K562 (cell line): ENCODE measurements around the gene PPP2R5A. TPM values are rescaled to one million over a fixed set of nuclear protein-coding genes. Genes with fewer than 3 reads are reported as not detected.

ENCODE experiments used
- ARID2 ChIP-seq: fragments of 450-650 bp; IDR thresholded peaks from 2 replicates; pipeline ENCODE4 v1.6.1; 2017; ENCODE audit warnings: antibody characterized with exemption, mild to moderate bottlenecking
- DMBX1 ChIP-seq: fragments of 250-450 bp; sonication (Bioruptor Pico); IDR thresholded peaks from 2 replicates; pipeline ENCODE4 v1.8.0; 2022; ENCODE audit warnings: inconsistent platforms, mild to moderate bottlenecking, moderate library complexity, borderline replicate concordance
- E2F1 ChIP-seq: sonication (generic); formaldehyde crosslinking; IDR thresholded peaks from 2 replicates; pipeline ENCODE4 v1.8.1; 2023; ENCODE audit warnings: mild to moderate bottlenecking, missing genetic modification reagents, moderate library complexity
- FIP1L1 ChIP-seq: fragments of 200-400 bp; formaldehyde crosslinking; IDR thresholded peaks from 2 replicates; pipeline ENCODE4 v1.6.1; 2018; ENCODE audit warnings: mild to moderate bottlenecking, low read depth, low read length; ENCODE audit not compliant: poor library complexity, severe bottlenecking
- HDAC1 ChIP-seq, 2 experiments: fragments of 450-650 bp; IDR thresholded peaks; 2 replicates each; pipeline ENCODE4 v1.6.1; 2016 to 2017; ENCODE audit warnings: inconsistent platforms in 1 of 2, mild to moderate bottlenecking in 1 of 2, moderate library complexity in 1 of 2
- KAT7 ChIP-seq: sonication (generic); formaldehyde crosslinking; IDR thresholded peaks from 2 replicates; pipeline ENCODE4 v1.8.0; 2022; ENCODE audit warnings: missing genetic modification reagents, mild to moderate bottlenecking, borderline replicate concordance
- KDM2B ChIP-seq: fragments of 250-450 bp; sonication (Bioruptor Pico); IDR thresholded peaks from 2 replicates; pipeline ENCODE4 v1.8.0; 2021; ENCODE audit warnings: mild to moderate bottlenecking, moderate library complexity
- L3MBTL2 ChIP-seq: fragments of 450-650 bp; IDR thresholded peaks from 2 replicates; pipeline ENCODE4 v1.6.1; 2016; ENCODE audit warnings: mild to moderate bottlenecking, moderate library complexity
- MTA1 ChIP-seq: fragments of 450-650 bp; IDR thresholded peaks from 2 replicates; pipeline ENCODE4 v1.6.1; 2017; ENCODE audit warnings: borderline replicate concordance
- NR2C2 ChIP-seq, 2 experiments: fragments of 200-800 bp in 1 of 2; sonication (Bioruptor generic) in 1 of 2; sonication (generic) in 1 of 2; formaldehyde crosslinking in 1 of 2; IDR thresholded peaks; 2 replicates each; pipeline versions ENCODE4 v1.6.1 to v1.8.0; 2016 to 2022; ENCODE audit warnings: mild to moderate bottlenecking in 1 of 2, missing compliant biosample characterization in 1 of 2, missing genetic modification characterization in 1 of 2, missing genetic modification reagents in 1 of 2
- PHB2 ChIP-seq: fragments of 450-650 bp; IDR thresholded peaks from 2 replicates; pipeline ENCODE4 v1.6.1; 2017; ENCODE audit warnings: low read depth
- PPARD ChIP-seq: fragments of 250-450 bp; sonication (Bioruptor Pico); IDR thresholded peaks from 2 replicates; pipeline ENCODE4 v1.8.0; 2022; ENCODE audit warnings: inconsistent platforms, mild to moderate bottlenecking, moderate library complexity
- PTTG1 ChIP-seq: fragments of 450-650 bp; IDR thresholded peaks from 2 replicates; pipeline ENCODE4 v1.6.1; 2016; ENCODE audit warnings: low read depth, mild to moderate bottlenecking, missing genetic modification characterization, missing compliant biosample characterization
- RAD21 ChIP-seq, 2 experiments: fragments of 250-450 bp in 1 of 2; fragments of 450-650 bp in 1 of 2; sonication (Bioruptor Pico) in 1 of 2; formaldehyde crosslinking in 1 of 2; IDR thresholded peaks in 1 of 2; conservative IDR thresholded peaks in 1 of 2; 2 replicates each; pipeline versions ENCODE4 v1.4.0 to v1.8.0; 2020 to 2022; ENCODE audit warnings: mild to moderate bottlenecking in 2 of 2, moderate library complexity in 1 of 2
- RBM25 ChIP-seq: fragments of 200-400 bp; formaldehyde crosslinking; IDR thresholded peaks from 2 replicates; pipeline ENCODE4 v1.6.1; 2018; ENCODE audit warnings: low read length, low read depth, moderate library complexity; ENCODE audit not compliant: severe bottlenecking
- SAFB2 ChIP-seq: fragments of 200-400 bp; formaldehyde crosslinking; IDR thresholded peaks from 2 replicates; pipeline ENCODE4 v1.6.1; 2018; ENCODE audit warnings: borderline replicate concordance, low read length, low read depth, moderate library complexity; ENCODE audit not compliant: severe bottlenecking
- SPI1 ChIP-seq: IDR thresholded peaks from 2 replicates; pipeline ENCODE4 v1.6.1; 2011; ENCODE audit warnings: low read depth, low read length, control low read depth, borderline replicate concordance
- TBL1XR1 ChIP-seq, 2 experiments: IDR thresholded peaks; 2 replicates each; pipeline ENCODE4 v1.6.1; 2012; ENCODE audit warnings: improper control_type of control experiment in 2 of 2, low read length in 2 of 2, mild to moderate bottlenecking in 1 of 2
- U2AF1 ChIP-seq: fragments of 200-400 bp; formaldehyde crosslinking; optimal IDR thresholded peaks from 2 replicates; pipeline ENCODE3; 2017; ENCODE audit warnings: mild to moderate bottlenecking, low read depth, low read length, moderate library complexity
- VEZF1 ChIP-seq: fragments of 200-800 bp; sonication (Bioruptor generic); IDR thresholded peaks from 2 replicates; pipeline ENCODE4 v1.6.1; 2017; ENCODE audit warnings: missing genetic modification characterization, missing compliant biosample characterization
- ZBTB8A ChIP-seq: fragments of 450-650 bp; IDR thresholded peaks from 2 replicates; pipeline ENCODE4 v1.6.1; 2018; ENCODE audit warnings: mild to moderate bottlenecking, moderate library complexity; ENCODE audit not compliant: partially characterized antibody
- ZKSCAN8 ChIP-seq: fragments of 200-800 bp; sonication (Bioruptor generic); IDR thresholded peaks from 2 replicates; pipeline ENCODE4 v1.6.1; 2016; ENCODE audit warnings: missing genetic modification characterization, missing compliant biosample characterization
- ZNF668 ChIP-seq: fragments of 250-450 bp; sonication (Bioruptor Pico); IDR thresholded peaks from 2 replicates; pipeline ENCODE4 v1.8.0; 2022; ENCODE audit warnings: mild to moderate bottlenecking, inconsistent platforms
- ZNF77 ChIP-seq: fragments of 250-450 bp; sonication (Bioruptor Pico); IDR thresholded peaks from 2 replicates; pipeline ENCODE4 v1.5.0; 2020
- ZNF778 ChIP-seq: fragments of 450-650 bp; formaldehyde crosslinking; IDR thresholded peaks from 2 replicates; pipeline ENCODE4 v1.4.0; 2020; ENCODE audit warnings: mild to moderate bottlenecking, moderate library complexity
- polyA plus RNA-seq, 8 experiments: library from polyadenylated mRNA; depleted of rRNA in 4 of 8; stranded (reverse) in 5 of 8; unstranded in 3 of 8; fragments of >200 nt; fragmentation: Nextera tagmentation in 2 of 8; fragmentation: Illumina TruSeq in 1 of 8; extraction: Ambion mirVana in 2 of 8; extraction: Trizol in 1 of 8; gene quantifications; 2 replicates each; pipeline versions ENCODE4 v1.2.1 to v1.2.3, GENCODE V29; 2011 to 2014; ENCODE audit warnings: inconsistent platforms in 1 of 8, missing spikeins in 1 of 8
- total RNA-seq, 7 experiments: library from RNA; depleted of rRNA in 6 of 7; stranded (reverse); fragments of >200 nt in 6 of 7; fragmentation: Illumina TruSeq in 2 of 7; extraction: Trizol in 2 of 7; gene quantifications; 2 replicates each; pipeline versions ENCODE4 v1.2.1 to v1.2.3, GENCODE V29; 2011 to 2021; ENCODE audit warnings: low replicate concordance in 1 of 7
- TF ChIP-seq, protein P1 (sequence below): fragments of 250-450 bp; sonication (Bioruptor Pico); IDR thresholded peaks from 2 replicates; pipeline ENCODE4 v1.8.0; 2021; ENCODE audit warnings: mild to moderate bottlenecking, moderate library complexity

The PPP2R5A gene
- total and polyA plus RNA-seq, 9 of the 15 experiments (the other 6 are each of a cell fraction or from before 2014, with no cell fraction given), result 26.9 to 106 (median 64.3) TPM

DNA sequence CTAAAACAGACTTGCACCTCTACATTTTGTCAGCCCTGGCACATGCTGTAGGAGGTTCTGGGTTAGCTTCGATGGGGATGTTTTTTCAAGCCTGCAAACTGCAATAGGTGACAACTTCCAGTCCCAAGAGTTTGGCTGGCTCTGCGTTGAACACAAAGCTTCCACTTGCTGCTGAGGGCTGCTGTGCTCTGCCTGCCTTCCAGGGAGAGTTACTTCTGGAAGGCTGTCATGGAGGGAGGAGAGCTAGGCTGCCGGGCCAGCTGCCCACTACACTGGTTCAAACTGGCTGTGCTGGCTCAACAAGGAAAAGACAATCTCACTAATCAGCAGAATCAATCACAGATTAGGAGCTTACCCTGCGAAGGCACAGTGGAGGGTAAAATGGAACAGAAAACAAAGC is 46.7 kb upstream of the PPP2R5A start (continued):
- TF ChIP-seq RBM25 (no peak), ZNF668 (CRISPR knock-in tag) (no peak), PHB2 (no peak), SPI1 (no peak), VEZF1 (CRISPR knock-in tag) (peak; percentile 25; the same call in 1 of the 2 replicates), KAT7 (CRISPR knock-in tag) (no peak), TBL1XR1 (IDR thresholded peaks at IDR 0.05; ENCODE audit: low read length in 2 of 2) (no peak), ZKSCAN8 (CRISPR knock-in tag) (no peak), ZBTB8A (no peak), RAD21 (CRISPR knock-in tag; conservative IDR thresholded peaks at IDR 0.05 in 1 of 2, IDR thresholded peaks at IDR 0.05 in 1 of 2) (no peak; a peak in 1 of 4 replicates), FIP1L1 (no peak), ZNF77 (CRISPR knock-in tag) (no peak), PTTG1 (tag) (no peak), MTA1 (no peak), HDAC1 (IDR thresholded peaks at IDR 0.05) (no peak), KDM2B (CRISPR knock-in tag) (no peak), SAFB2 (no peak), DMBX1 (CRISPR knock-in tag) (peak; percentile 85), U2AF1 (no peak), NR2C2 (CRISPR knock-in tag; IDR thresholded peaks at IDR 0.05) (no peak), NR2C2 (tag; IDR thresholded peaks at IDR 0.05) (no peak), ZNF778 (CRISPR knock-in tag) (no peak), PPARD (no peak), ARID2 (no peak), L3MBTL2 (peak; percentile 62), E2F1 (CRISPR knock-in tag) (no peak)
- TF ChIP-seq, protein P1, sequence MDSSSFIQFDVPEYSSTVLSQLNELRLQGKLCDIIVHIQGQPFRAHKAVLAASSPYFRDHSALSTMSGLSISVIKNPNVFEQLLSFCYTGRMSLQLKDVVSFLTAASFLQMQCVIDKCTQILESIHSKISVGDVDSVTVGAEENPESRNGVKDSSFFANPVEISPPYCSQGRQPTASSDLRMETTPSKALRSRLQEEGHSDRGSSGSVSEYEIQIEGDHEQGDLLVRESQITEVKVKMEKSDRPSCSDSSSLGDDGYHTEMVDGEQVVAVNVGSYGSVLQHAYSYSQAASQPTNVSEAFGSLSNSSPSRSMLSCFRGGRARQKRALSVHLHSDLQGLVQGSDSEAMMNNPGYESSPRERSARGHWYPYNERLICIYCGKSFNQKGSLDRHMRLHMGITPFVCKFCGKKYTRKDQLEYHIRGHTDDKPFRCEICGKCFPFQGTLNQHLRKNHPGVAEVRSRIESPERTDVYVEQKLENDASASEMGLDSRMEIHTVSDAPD (CRISPR knock-in tag), result no peak
